ENCODE results near the gene POU2F1.

- TF ChIP-seq YY1 (IDR thresholded peaks at IDR 0.05; ENCODE audit: insufficient read depth, insufficient read length) (no peak), SUZ12 (IDR thresholded peaks at IDR 0.05; ENCODE audit: extremely low read depth, insufficient read depth, insufficient read length) (no peak), ZNF274 (IDR thresholded peaks at IDR 0.05; ENCODE audit: low read depth, low read length) (no peak)
Observed at GRCh38 chr1:167263819-167264464, 43.3 kb downstream of the POU2F1 start.
